ENCODE measurements around the gene GKN2.
A peak's percentile ranks its signal among the peaks of the same experiment; 100 is the strongest.

The GKN2 gene

GRCh38 chr2:68939962-68940361, 12.7 kb downstream of the GKN2 start:
- H3K4me1 ChIP-seq = no peaks in the 10 kb centered on the region
- H3K9ac ChIP-seq = no peak overlapping the region
- no peaks in the 10 kb centered on the region for H3K36me3 ChIP-seq
- H3K27ac ChIP-seq = no peak overlapping the region
- H4K20me1 ChIP-seq = no peaks in the 10 kb centered on the region
- H3K4me2 ChIP-seq = no peak overlapping the region
- no peak for TF ChIP-seq Cebpa-rat (IDR thresholded peaks at IDR 0.05)
- no peak overlapping the region for H3K4me3 ChIP-seq
- H3K27me3 ChIP-seq = no peaks in the 10 kb centered on the region
- no peaks in the 10 kb centered on the region for H3K9me3 ChIP-seq

GRCh38 chr2:68938938-68939337, 13.8 kb downstream of the GKN2 start:
- H4K20me1 ChIP-seq = no peaks in the 10 kb centered on the region
- no peak overlapping the region for H3K4me3 ChIP-seq
- H3K9me3 ChIP-seq = no peaks in the 10 kb centered on the region
- no peak overlapping the region for H3K4me2 ChIP-seq
- H3K27me3 ChIP-seq = no peaks in the 10 kb centered on the region
- TF ChIP-seq Cebpa-rat (IDR thresholded peaks at IDR 0.05) = no peak
- no peak overlapping the region for H3K27ac ChIP-seq
- no peak overlapping the region for H3K9ac ChIP-seq
- no peaks in the 10 kb centered on the region for H3K36me3 ChIP-seq
- no peaks in the 10 kb centered on the region for H3K4me1 ChIP-seq

GRCh38 chr2:68937346-68938055, 15.2 kb downstream of the GKN2 start:
- H3K9ac ChIP-seq = no peak overlapping the region
- no peaks in the 10 kb centered on the region for H3K27me3 ChIP-seq
- H3K9me3 ChIP-seq = no peaks in the 10 kb centered on the region
- no peak overlapping the region for H3K4me3 ChIP-seq
- no peaks in the 10 kb centered on the region for H3K36me3 ChIP-seq
- H3K4me2 ChIP-seq = no peak overlapping the region
- TF ChIP-seq Cebpa-rat (IDR thresholded peaks at IDR 0.05) = no peak
- no peaks in the 10 kb centered on the region for H3K4me1 ChIP-seq
- H4K20me1 ChIP-seq = no peaks in the 10 kb centered on the region
- H3K27ac ChIP-seq = no peak overlapping the region

- Histone ChIP-seq H3K36me3 (no peaks in the 10 kb centered on the region), H3K4me2 (no peak overlapping the region), H3K9me3 (no peaks in the 10 kb centered on the region), H3K4me3 (no peak overlapping the region), H3K27me3 (no peaks in the 10 kb centered on the region), H3K4me1 (no peaks in the 10 kb centered on the region), H3K9ac (no peak overlapping the region), H3K27ac (no peak overlapping the region), H4K20me1 (no peaks in the 10 kb centered on the region)
- TF ChIP-seq Cebpa-rat (IDR thresholded peaks at IDR 0.05) = no peak
These were observed 15.8 kb downstream of the GKN2 start for GRCh38 chr2:68936889-68937288.

- TF ChIP-seq Cebpa-rat (IDR thresholded peaks at IDR 0.05) = no peak
- Histone ChIP-seq H4K20me1 (no peaks in the 10 kb centered on the region), H3K36me3 (no peaks in the 10 kb centered on the region), H3K4me3 (no peak overlapping the region), H3K27me3 (no peaks in the 10 kb centered on the region), H3K9me3 (no peaks in the 10 kb centered on the region), H3K4me1 (0 out of 2 replicates have a peak, but pooled peaks cover under 1% of the 10 kb centered on the region), H3K4me2 (no peak overlapping the region), H3K9ac (no peak overlapping the region), H3K27ac (no peak overlapping the region)
These were observed 16.3 kb downstream of the GKN2 start for GRCh38 chr2:68936427-68936826.

- no peaks in the 10 kb centered on the region for H3K27me3 ChIP-seq
- H4K20me1 ChIP-seq = no peaks in the 10 kb centered on the region
- H3K4me2 ChIP-seq = no peak overlapping the region
- H3K27ac ChIP-seq = no peak overlapping the region
- TF ChIP-seq Cebpa-rat (IDR thresholded peaks at IDR 0.05) = no peak
- no peaks in the 10 kb centered on the region for H3K9me3 ChIP-seq
- H3K36me3 ChIP-seq = no peaks in the 10 kb centered on the region
- H3K4me1 ChIP-seq = peaks cover 8% of the 10 kb centered on the region
- no peak overlapping the region for H3K9ac ChIP-seq
- H3K4me3 ChIP-seq = no peak overlapping the region
These were observed 17.2 kb downstream of the GKN2 start for GRCh38 chr2:68935471-68935870.

- Histone ChIP-seq H3K27ac (no peak overlapping the region), H3K4me1 (peaks cover 8% of the 10 kb centered on the region), H3K9me3 (no peaks in the 10 kb centered on the region), H3K36me3 (no peaks in the 10 kb centered on the region), H3K4me3 (no peak overlapping the region), H4K20me1 (no peaks in the 10 kb centered on the region), H3K9ac (no peak overlapping the region), H3K4me2 (no peak overlapping the region), H3K27me3 (no peaks in the 10 kb centered on the region)
- TF ChIP-seq Cebpa-rat (IDR thresholded peaks at IDR 0.05) = no peak
These were observed 18.7 kb downstream of the GKN2 start for GRCh38 chr2:68934021-68934420.

- no peak overlapping the region for H3K27ac ChIP-seq
- no peak for TF ChIP-seq Cebpa-rat (IDR thresholded peaks at IDR 0.05)
- H4K20me1 ChIP-seq = no peaks in the 10 kb centered on the region
- no peak overlapping the region for H3K9ac ChIP-seq
- H3K4me2 ChIP-seq = no peak overlapping the region
- H3K4me3 ChIP-seq = no peak overlapping the region
- no peaks in the 10 kb centered on the region for H3K36me3 ChIP-seq
- H3K4me1 ChIP-seq = peaks cover 8% of the 10 kb centered on the region
- no peaks in the 10 kb centered on the region for H3K27me3 ChIP-seq
- no peaks in the 10 kb centered on the region for H3K9me3 ChIP-seq
These were observed 20.3 kb downstream of the GKN2 start for GRCh38 chr2:68932402-68932801.

GRCh38 chr2:68931799-68932198, 20.9 kb downstream of the GKN2 start:
- no peaks in the 10 kb centered on the region for H3K36me3 ChIP-seq
- H3K4me2 ChIP-seq = no peak overlapping the region
- H3K4me3 ChIP-seq = no peak overlapping the region
- no peaks in the 10 kb centered on the region for H3K9me3 ChIP-seq
- no peaks in the 10 kb centered on the region for H3K27me3 ChIP-seq
- TF ChIP-seq Cebpa-rat (IDR thresholded peaks at IDR 0.05) = no peak
- H3K9ac ChIP-seq = no peak overlapping the region
- H4K20me1 ChIP-seq = no peaks in the 10 kb centered on the region
- no peak overlapping the region for H3K27ac ChIP-seq
- peaks cover 8% of the 10 kb centered on the region for H3K4me1 ChIP-seq

- Histone ChIP-seq H3K4me1 (peaks cover 8% of the 10 kb centered on the region), H3K27ac (no peak overlapping the region), H3K4me2 (peak overlapping the region; percentile 42), H3K9me3 (no peaks in the 10 kb centered on the region), H3K9ac (no peak overlapping the region), H3K36me3 (no peaks in the 10 kb centered on the region), H3K4me3 (no peak overlapping the region), H3K27me3 (no peaks in the 10 kb centered on the region), H4K20me1 (no peaks in the 10 kb centered on the region)
- TF ChIP-seq Cebpa-rat (IDR thresholded peaks at IDR 0.05) = no peak
These were observed 21.5 kb downstream of the GKN2 start for GRCh38 chr2:68931149-68931711.

All from BLaER1 (cell line).